Measurements from ENCODE around the gene XYLT1.

XYLT1 gene

GRCh38 chr16:17230932-17231581, 239.7 kb downstream of the XYLT1 start:
- no peak for TF ChIP-seq CTCF (IDR thresholded peaks at IDR 0.05)
- no peak for TF ChIP-seq ZFX (IDR thresholded peaks at IDR 0.05; ENCODE audit: borderline replicate concordance)

GRCh38 chr16:17229766-17230165, 241.0 kb downstream of the XYLT1 start:
- TF ChIP-seq ZFX (IDR thresholded peaks at IDR 0.05; ENCODE audit: borderline replicate concordance): no peak
- no peak for TF ChIP-seq CTCF (IDR thresholded peaks at IDR 0.05)
- H3K27ac ChIP-seq: no peak overlapping the region

More at GRCh38 chr16:17230932-17231581, 239.7 kb downstream of the XYLT1 start:
- H3K27ac ChIP-seq: no peak overlapping the region

GRCh38 chr16:17229131-17229530, 241.6 kb downstream of the XYLT1 start:
- TF ChIP-seq ZFX (IDR thresholded peaks at IDR 0.05; ENCODE audit: borderline replicate concordance) (no peak), CTCF (IDR thresholded peaks at IDR 0.05) (no peak)
- no peak overlapping the region for H3K27ac ChIP-seq

- H3K27ac ChIP-seq: no peak overlapping the region
- TF ChIP-seq ZFX (IDR thresholded peaks at IDR 0.05; ENCODE audit: borderline replicate concordance): no peak
Observed at GRCh38 chr16:17228708-17229055, 242.1 kb downstream of the XYLT1 start.

GRCh38 chr16:17228048-17228707, 242.6 kb downstream of the XYLT1 start:
- H3K27ac ChIP-seq: no peak overlapping the region
- TF ChIP-seq CTCF (IDR thresholded peaks at IDR 0.05): no peak
- no peak for TF ChIP-seq ZFX (IDR thresholded peaks at IDR 0.05; ENCODE audit: borderline replicate concordance)

- no peak for TF ChIP-seq CTCF (IDR thresholded peaks at IDR 0.05)
- no peak for TF ChIP-seq ZFX (IDR thresholded peaks at IDR 0.05; ENCODE audit: borderline replicate concordance)
- H3K27ac ChIP-seq: no peak overlapping the region
Observed at GRCh38 chr16:17227278-17227677, 243.5 kb downstream of the XYLT1 start.

GRCh38 chr16:17225541-17225940, 245.2 kb downstream of the XYLT1 start:
- TF ChIP-seq ZFX (IDR thresholded peaks at IDR 0.05; ENCODE audit: borderline replicate concordance) (no peak), CTCF (IDR thresholded peaks at IDR 0.05) (no peak)
- H3K27ac ChIP-seq: no peak overlapping the region
